GM20431 (cell line): Measurements from ENCODE around the gene CEP112.

ENCODE experiments used
- in situ Hi-C: fragments of 300-500 bp; cut with MseI, MboI; formaldehyde crosslinking; loops from one replicate; pipeline ENCODE4 v1.15.0; 2020; ENCODE audit warnings: low sequenced_read_pairs; ENCODE audit not compliant: unreplicated experiment

CEP112 gene

DNA sequence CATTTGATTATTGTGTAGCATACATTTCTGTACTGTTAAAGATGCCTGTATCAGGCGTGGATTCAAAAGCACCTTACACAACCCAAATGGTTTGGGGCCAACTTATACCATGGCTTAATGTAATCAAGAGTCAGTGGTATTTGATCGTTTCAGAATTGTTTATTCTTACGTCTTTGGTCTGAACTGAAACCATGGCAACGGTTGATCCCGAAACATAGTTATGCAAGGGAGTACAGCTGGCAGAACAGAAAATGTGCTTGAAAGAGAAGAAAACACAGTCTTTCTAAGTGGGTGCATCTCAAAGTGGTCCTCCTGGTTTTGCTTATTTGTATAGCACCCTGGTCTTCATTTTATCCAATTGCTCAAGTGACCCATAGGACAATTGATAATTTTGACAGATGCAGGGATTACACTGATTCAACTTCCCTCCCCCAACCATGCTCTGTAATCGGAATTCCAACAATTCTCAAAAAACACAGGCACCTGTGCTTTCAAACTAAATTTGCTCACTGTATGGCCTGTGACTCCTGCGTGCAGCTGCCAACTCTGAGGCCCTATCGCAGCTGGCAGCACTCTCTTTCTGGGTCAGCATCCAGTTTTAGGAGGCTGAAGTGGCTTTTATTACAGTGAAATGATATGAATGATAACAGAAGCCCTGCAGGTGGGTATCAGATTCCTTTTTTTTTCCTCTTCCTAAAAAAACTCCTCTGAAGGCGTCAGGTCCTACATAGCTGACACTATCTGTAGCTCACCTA lies 553.5 kb downstream of the CEP112 start:
- in situ Hi-C loops: no loop called here

DNA sequence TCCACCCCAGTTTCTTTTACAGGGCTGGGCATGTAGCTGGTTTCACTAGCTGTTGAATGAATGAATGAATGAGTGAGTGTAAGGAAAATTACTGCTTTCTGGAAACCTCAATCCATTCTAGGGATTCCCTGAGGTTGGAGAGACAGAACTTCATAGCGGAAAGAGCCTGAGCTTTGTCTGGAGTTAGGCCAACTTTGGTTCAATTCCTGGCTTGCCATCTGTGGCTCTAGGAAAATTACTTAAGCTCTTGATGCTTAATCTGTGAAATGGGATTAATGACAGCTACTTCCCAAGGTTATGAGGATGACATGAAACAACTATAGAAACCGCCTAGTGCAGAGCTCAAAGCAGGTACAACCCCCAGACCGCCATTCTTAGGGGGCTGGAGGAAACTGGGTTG lies 554.1 kb downstream of the CEP112 start:
- in situ Hi-C loops: no loop called here

DNA sequence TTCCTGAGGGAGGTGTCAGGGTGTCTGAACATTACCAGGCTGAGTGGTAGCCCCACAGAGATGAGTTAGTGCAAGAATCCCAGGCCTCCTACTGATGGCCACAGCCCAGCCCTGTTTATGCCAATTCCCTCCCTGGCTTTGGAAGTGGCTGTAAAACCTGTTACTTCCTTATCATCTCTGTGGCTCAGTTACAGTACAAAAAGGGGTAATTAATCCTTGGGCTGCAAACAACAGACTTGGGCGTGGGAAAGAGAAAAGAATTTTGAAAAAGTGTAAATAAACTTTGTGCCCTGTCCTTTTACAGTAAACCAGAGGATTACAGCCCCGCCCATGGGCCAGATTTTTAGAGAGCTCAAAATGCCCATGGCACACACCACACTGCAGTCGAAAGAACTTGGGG lies 557.4 kb downstream of the CEP112 start:
- in situ Hi-C loops: no loop called here

DNA sequence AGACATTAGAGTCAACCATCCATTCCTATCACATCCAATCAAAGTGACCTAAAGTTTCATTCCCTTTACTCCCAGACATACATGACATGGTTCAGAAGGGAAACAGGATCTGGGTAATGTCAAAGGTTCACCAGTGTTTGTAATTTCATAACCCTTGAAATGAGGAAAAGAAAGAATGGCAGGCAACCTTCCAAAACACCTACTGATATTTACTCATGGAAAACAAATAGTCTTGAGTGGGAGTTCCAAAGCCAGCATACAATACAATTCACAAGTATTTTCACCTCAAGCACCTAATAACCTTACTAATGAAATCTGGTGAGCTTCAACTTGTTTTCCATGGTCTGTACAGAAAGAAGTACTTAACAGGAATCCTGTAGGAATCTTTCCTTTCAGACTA lies 557.9 kb downstream of the CEP112 start:
- in situ Hi-C loops: no loop called here

DNA sequence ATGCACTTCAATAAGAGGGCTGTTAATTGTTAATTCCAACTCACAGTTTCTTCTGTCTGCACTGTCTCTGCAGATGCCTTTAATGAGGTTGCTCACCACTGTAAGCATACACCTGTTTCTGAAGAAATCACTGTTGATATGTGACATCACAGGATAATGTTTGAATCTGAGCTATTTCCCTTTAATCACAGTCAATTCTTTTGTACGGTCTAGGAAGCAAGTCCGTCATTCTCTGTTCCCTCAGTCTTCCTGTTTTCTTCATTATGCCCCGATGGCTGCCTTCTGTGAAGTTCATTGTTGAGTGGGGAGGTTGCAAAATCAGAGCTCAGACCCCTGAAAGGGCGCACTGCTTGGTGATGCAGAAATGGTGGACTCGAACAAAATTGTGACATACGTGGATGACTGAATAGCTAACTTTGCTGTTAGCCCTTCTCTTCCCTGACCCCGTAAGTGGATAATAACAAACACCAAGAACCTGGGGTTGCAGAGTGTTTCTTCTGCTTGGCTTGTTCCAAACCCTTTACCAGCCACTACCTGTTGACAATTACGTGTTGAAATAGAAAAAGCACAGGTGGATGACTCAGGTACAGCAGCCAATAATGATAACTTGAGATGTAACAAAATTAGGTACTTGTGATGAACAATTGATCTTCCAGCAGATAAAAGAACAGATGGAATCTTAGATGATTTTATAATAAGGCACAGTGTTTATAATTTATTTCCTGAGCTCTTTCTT lies 558.6 kb downstream of the CEP112 start:
- in situ Hi-C loops: no loop called here

DNA sequence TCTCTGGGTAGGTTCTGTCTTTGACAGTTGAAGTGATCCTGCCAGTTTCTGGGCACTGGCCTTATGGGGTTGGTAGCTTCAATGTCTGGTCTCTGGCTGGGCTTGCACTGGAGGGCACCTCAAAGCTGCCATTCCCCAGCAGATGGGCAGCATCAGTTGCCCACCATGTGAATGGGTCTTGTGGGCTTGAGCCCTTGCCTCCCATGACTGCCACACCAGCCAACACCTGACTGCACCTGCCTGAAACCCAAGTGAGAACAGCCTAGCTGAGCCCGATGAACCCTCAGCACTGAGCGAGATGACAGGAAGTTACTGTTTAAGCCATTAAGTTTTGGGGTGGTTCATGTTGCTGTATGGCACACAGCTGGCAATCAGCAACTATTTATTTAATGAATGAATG lies 561.4 kb downstream of the CEP112 start:
- in situ Hi-C loops: no loop called here

DNA sequence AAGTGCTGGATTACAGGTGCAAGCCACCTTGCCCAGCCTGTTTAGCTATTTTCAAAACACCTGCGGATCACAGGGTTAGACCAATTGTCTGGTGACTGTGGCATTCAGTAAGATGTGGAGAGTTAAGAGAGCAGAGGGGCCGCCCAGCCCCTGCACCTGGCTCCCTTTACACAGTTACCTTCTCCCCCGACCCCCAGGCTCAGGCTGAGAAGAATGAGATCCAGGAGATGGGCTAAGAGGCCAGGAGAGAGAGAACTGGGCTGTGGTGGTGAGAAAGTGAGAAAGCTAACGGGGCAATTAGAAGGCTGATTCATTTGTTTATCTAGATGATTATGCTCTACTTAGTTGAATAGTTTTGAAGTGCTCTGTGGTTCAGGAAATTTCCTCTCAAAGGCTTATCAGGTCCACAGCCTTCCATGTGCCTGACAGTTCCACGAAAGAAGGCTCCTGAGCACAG lies 562.7 kb downstream of the CEP112 start:
- in situ Hi-C loops: no loop called here

DNA sequence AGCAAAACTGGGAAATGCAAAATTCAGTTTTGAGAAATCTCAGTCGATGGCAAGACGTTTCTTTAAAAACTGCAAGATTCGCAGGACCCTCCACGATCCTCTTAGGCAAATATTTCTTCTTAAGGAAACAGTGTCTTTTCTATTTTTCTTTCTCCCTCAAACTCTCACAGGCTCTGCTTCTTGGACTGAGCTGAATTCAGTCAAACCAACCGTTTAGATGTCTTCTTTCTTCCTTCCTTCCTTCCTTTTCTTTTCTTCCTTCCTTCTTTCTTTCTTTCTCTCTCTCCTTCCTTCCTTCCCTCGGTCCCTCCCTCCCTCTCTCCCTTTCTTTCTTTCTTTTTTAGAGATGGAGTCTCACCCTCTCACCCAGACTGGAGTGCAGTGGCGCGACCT lies 563.3 kb downstream of the CEP112 start:
- in situ Hi-C loops: no loop called here

DNA sequence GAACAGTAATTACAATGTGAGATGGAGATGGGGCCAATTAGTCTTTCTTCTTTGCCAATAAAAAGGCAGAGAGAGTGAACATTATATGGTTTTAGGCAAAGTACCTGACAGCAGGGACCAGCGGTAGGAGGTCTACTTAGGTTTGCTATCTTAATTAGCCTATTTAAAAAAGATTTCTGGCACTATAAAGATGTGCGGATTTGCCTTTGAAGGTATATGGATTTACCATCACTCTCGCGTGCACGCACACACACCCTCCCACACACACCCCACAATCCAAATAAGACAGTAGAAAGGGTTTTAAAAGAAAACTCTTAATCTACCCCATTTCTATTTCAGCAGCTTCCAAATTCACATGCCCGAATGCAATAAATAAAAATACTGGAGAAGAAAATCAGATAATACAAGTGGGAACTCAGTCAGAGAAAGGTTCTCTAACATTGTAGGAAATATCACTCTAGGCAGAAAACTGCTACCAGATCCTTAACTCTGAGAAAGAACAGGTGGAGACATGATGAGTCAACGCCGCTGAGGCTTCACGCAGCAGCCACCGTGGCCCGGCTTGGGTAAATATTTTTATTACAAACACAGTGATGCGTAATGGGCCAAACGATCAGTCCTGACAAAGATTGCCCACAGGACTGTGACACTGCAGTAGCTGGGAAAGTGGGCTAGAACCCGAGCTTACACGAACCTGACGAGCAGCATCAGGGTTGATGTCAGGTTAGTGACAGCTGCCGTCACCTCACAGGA lies 563.9 kb downstream of the CEP112 start:
- in situ Hi-C loops: no loop called here

DNA sequence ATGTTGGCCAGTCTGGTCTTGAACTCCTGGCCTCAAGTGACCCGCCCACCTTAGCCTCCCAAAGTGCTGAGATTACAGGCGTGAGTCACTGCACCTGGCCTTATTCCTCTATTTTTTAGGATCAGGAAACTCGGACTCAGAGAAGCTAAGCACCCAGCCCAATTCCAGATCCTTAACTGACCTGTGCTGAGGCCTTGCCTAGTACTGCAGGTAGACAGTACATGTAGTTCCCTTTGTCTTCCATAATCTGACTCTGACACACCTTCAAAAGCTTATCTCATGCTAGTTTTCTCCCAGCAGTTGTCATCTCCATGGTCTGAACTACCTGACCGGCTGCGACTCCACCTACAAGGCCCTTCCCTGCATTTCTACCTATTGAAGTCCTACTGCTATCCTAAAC lies 564.8 kb downstream of the CEP112 start:
- in situ Hi-C loops: no loop called here

DNA sequence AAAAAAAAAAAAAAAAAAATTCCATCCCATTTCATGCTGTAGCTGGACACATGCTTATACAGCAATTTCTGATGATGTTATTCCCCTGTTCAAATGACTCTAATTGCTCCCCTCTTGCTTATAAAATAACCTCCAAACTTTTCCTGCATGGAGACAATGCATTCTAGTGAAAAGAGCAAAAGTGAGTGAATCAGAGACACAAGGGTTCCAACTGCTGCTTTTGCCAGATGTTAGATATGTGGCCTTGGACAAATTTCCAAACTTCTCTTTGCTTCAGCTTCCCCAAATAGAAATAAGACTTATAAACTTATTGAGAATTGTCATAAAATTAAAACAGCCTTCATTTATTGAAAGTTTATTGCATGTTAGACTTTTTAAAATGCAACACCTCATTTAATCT lies 565.5 kb downstream of the CEP112 start:
- in situ Hi-C loops: no loop called here

DNA sequence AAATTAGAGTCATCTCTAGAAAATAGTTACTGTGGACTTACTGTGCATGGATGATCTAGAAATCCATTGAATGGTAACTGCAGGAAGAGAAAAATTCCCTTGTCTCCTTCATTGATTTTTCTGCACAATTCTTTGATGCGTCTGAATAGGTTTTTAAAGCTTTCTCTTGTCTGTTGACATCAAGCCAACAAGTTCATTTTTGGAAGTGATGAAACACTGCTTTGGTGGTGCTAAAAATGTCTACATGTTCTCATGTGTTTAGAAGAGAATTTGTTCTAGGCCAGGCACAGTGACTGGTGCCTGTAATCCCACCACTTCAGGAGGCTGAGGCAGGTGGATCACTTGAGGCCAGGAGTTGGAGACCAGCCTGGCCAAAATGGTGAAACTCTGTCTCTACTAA lies 573.4 kb downstream of the CEP112 start:
- in situ Hi-C loops: no loop called here

DNA sequence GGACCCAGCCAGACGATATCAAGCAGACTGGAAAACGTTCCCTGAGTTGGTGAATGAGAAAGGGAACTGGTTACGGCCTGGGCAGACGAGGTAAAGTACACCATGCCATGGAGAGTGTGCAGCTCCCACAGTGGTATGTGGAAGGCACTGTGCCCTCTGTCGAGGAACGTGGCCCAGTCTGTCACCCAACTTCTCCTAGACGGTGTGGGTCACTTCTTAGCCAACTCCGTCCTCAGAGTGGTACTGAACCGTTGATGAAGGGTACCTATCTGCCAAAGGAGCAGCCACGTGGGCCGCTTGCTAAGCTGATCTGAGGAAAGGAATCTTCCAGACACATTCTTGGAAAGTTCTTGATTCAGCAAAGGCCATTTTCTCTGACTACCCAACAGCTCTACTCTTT lies 574.4 kb downstream of the CEP112 start:
- in situ Hi-C loops: no loop called here

DNA sequence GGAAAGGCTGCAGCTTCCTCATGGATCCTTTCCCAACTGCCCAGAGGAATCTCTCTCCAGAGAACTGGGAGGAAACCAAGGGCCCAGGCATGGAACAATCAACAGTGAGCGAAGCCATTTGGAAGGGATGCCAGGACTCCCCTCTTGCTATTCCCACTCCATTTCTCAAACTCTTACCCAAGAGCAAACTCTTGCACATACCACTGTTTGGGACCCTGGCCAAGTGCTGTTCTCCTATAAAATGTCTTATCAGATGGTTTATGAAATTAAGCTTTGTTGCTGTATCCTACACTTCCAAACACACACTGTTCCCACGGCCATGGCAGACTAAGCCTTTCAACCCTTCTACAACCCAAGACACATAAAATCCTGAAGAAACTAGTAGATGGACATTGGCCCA lies 582.2 kb downstream of the CEP112 start:
- in situ Hi-C loops: no loop called here

DNA sequence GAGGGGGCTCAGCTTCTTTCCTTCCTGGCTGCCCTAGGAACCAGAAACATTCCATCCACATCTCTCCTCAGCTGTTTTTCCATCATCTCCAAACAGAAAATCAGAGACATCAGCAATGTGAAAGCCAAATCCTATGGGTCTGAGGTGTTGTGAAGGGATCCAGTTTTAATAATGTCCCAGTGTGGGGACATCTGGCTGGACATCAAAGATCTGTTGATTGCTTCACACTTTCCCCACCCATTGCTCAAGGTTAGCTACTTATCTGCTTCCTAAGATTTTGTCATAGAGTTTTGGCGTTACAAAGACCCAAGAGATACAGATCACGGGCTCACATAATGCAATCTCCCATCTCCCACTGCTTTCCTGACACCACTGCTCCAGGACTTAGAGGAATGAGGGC lies 582.6 kb downstream of the CEP112 start:
- in situ Hi-C loops: no loop called here

DNA sequence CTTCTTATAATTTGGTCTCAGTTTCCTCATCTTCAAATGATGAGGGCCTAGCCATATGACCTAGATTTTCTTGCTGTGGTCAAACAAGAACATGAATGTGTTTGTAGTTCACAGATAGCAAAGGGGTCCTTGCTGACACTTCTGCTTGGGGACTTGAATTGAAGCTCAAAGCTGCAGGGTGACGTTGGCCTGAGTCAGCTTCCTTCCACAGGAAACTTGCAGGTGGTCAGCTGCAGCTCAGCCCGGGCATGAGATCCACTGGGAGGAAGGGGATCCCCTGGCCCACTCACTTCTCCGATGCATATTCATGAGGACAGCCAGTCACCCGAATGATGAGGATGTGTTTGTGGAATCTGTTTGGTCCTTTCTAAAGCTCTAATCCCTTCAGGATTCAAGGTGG lies 587.9 kb downstream of the CEP112 start:
- in situ Hi-C loops: no loop called here

DNA sequence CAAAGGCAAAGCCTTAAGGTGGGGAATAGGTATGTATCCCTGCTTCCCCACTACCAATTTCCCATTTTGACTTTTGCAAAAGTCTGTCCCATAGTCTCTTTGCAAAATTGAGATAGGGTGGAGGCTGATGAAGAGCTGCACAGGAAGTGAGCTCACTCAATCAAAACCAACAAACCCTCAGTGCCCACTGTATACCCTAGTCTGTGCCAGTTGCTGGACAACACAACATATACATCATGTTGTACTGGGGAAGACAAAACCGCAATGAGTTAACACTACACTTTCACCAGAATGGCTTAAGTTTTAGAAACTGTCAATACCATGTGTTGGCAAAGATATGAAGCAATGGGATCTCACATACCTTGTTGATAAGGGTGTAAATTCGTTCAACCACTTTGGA lies 590.1 kb downstream of the CEP112 start:
- in situ Hi-C loops: no loop called here

DNA sequence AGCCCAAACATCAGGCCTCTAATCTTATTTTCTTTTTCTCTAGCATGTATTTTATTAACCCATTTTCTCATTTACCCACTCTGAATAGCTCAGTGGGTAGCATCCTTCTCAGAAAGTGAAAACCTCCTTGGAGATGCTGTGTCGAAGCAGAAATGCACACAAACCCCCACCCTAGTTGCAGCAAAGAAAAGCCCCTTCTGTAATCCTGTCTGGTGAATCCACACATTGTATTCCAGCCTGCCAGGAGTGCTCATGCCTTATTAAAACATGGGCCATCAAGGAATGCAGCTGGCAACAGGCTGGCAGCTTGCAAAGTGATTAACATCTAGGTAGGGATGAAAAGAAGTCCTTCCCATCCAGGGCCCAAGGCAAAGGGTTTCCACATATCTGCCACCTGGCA lies 590.8 kb downstream of the CEP112 start:
- in situ Hi-C loops: no loop called here

DNA sequence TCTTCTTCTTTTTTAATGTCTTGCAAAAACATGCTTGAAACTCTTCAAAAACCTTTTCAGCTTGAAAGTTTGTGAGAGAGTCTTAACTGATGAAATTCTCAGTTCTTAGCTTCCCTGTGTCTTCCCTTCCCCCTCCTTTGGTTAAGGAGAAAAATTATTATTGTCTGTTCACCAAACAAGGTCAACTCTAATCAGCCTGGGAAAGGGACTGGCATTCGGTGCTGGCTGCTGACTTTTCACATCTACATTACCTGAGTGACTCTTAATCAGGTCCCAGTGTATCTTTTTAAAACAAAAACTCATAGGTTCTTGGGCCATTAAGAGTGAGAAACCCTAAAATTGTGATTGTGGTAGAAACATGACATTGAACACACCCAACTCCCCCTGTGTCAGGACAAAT lies 591.4 kb downstream of the CEP112 start:
- in situ Hi-C loops: no loop called here

DNA sequence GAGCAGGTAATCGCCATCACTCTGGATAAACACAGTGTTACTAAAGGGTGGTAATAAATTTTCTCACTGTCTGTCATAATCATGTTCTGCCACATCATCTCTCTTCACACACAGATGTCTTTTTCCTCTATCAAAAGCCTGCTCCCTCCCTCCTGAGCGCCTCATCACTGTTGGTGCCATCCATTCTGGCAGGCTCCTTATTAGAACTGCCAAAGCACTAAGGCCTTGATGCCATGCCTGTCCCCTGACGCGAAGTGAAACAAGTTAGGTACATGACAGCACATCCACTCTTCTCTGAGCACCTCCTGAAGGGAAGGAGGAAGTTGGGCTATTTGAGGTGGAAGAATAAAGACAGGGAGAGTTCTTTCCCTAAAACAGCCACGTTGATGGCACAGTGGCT lies 592.3 kb downstream of the CEP112 start:
- in situ Hi-C loops: no loop called here

DNA sequence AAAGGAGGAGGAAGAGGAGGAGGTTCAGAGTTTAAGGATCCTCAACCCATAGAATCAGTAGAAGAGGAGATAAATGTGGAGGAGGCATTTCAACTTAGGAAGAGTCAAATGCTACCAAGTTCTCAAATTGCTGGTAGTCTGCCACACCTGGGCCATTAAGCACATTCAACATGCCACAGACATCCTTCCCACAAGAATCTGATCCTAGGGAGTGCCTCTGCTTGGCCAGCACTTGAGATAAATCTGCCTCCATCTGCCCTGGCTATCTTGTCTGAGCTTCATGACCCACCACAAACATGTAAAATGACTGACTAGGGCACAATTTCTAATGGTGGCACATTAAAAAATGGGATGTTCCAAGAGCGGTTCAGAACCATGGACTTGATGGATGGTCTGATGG lies 593.2 kb downstream of the CEP112 start:
- in situ Hi-C loops: no loop called here
